SK-N-SH treated with all-trans-retinoic acid at 6 μM for 48 hours (cell line): ENCODE measurements around the gene ARMH1.

ENCODE experiments used
- ATAC-seq: fragments of 200-7000 bp; cut with Tn5 transposase; 3 replicates; pipeline ENCODE4 v1.9.1; 2020; ENCODE audit warnings: mild to moderate bottlenecking, moderate library complexity
- ARNTL ChIP-seq: fragments of 450-650 bp; formaldehyde crosslinking; IDR thresholded peaks from 2 replicates; pipeline ENCODE4 v1.5.0; 2020; ENCODE audit warnings: low read depth, mild to moderate bottlenecking, moderate library complexity, borderline replicate concordance
- CREB5 ChIP-seq: fragments of 250-450 bp; sonication (Bioruptor Pico); IDR thresholded peaks from 2 replicates; pipeline ENCODE4 v1.5.1; 2020; ENCODE audit warnings: low read depth, mild to moderate bottlenecking, moderate library complexity
- CSDC2 ChIP-seq: fragments of 250-450 bp; sonication (Bioruptor Pico); IDR thresholded peaks from 2 replicates; pipeline ENCODE4 v1.5.0; 2020; ENCODE audit warnings: mild to moderate bottlenecking, moderate library complexity
- ESRRG ChIP-seq: fragments of 250-450 bp; sonication (Bioruptor Pico); IDR thresholded peaks from 2 replicates; pipeline ENCODE4 v1.6.1; 2021; ENCODE audit warnings: mild to moderate bottlenecking
- GLIS3 ChIP-seq: fragments of 250-450 bp; sonication (Bioruptor Pico); IDR thresholded peaks from 2 replicates; pipeline ENCODE4 v1.5.0; 2020; ENCODE audit warnings: mild to moderate bottlenecking, moderate library complexity
- ISL1 ChIP-seq: fragments of 250-450 bp; sonication (Bioruptor Pico); IDR thresholded peaks from 2 replicates; pipeline ENCODE4 v2.1.2; 2022; ENCODE audit warnings: mild to moderate bottlenecking, moderate library complexity
- OSR1 ChIP-seq: fragments of 250-450 bp; sonication (Bioruptor Pico); IDR thresholded peaks from 2 replicates; pipeline ENCODE4 v1.8.0; 2022; ENCODE audit warnings: moderate library complexity, mild to moderate bottlenecking, inconsistent platforms
- PATZ1 ChIP-seq: fragments of 250-450 bp; sonication (Bioruptor Pico); IDR thresholded peaks from 2 replicates; pipeline ENCODE4 v1.8.0; 2020; ENCODE audit warnings: mild to moderate bottlenecking, moderate library complexity, borderline replicate concordance
- POU6F1 ChIP-seq: fragments of 250-450 bp; sonication (Bioruptor Pico); IDR thresholded peaks from 2 replicates; pipeline ENCODE4 v1.8.0; 2021; ENCODE audit warnings: low read depth, mild to moderate bottlenecking, moderate library complexity, borderline replicate concordance
- PPARA ChIP-seq: fragments of 250-450 bp; sonication (Bioruptor Pico); IDR thresholded peaks from 2 replicates; pipeline ENCODE4 v1.5.0; 2020; ENCODE audit warnings: mild to moderate bottlenecking, borderline replicate concordance
- RARB ChIP-seq: fragments of 250-450 bp; sonication (Bioruptor Pico); IDR thresholded peaks from 2 replicates; pipeline ENCODE4 v1.8.0; 2021; ENCODE audit warnings: mild to moderate bottlenecking, moderate library complexity
- TCF4 ChIP-seq: fragments of 250-450 bp; sonication (Bioruptor Pico); IDR thresholded peaks from 2 replicates; pipeline ENCODE4 v1.8.0; 2021; ENCODE audit warnings: mild to moderate bottlenecking, moderate library complexity, borderline replicate concordance
- TOX ChIP-seq: fragments of 250-450 bp; sonication (Bioruptor Pico); IDR thresholded peaks from 2 replicates; pipeline ENCODE4 v1.8.0; 2021; ENCODE audit warnings: mild to moderate bottlenecking, moderate library complexity, borderline replicate concordance
- ZC3H10 ChIP-seq: fragments of 250-450 bp; sonication (Bioruptor Pico); IDR thresholded peaks from 2 replicates; pipeline ENCODE4 v1.5.1; 2021; ENCODE audit warnings: mild to moderate bottlenecking, moderate library complexity
- ZFP30 ChIP-seq: fragments of 450-650 bp; formaldehyde crosslinking; IDR thresholded peaks from 2 replicates; pipeline ENCODE4 v1.5.0; 2022; ENCODE audit warnings: mild to moderate bottlenecking, moderate library complexity
- ZNF565 ChIP-seq: fragments of 450-650 bp; formaldehyde crosslinking; conservative IDR thresholded peaks from 2 replicates; pipeline ENCODE4 v1.5.0; 2020; ENCODE audit warnings: low read depth, mild to moderate bottlenecking, moderate library complexity
- ZNF70 ChIP-seq: fragments of 450-650 bp; formaldehyde crosslinking; IDR thresholded peaks from 2 replicates; pipeline ENCODE4 v1.5.0; 2020; ENCODE audit warnings: mild to moderate bottlenecking, moderate library complexity
- TF ChIP-seq, protein P1 (sequence below): fragments of 250-450 bp; sonication (Bioruptor Pico); IDR thresholded peaks from 2 replicates; pipeline ENCODE4 v1.5.1; 2021; ENCODE audit warnings: mild to moderate bottlenecking, moderate library complexity

Gene ARMH1

GRCh38 chr1:44721485-44722361 is 47.2 kb downstream of the ARMH1 start:
- ATAC-seq = peak; percentile 96
- TF ChIP-seq GLIS3 (CRISPR knock-in tag) = peak; percentile 98
- peak; percentile 77; the same call in 1 of the 2 replicates for TF ChIP-seq CREB5 (CRISPR knock-in tag)
- TF ChIP-seq ZC3H10 (CRISPR knock-in tag) = peak; percentile 98
- peak; percentile 98 for TF ChIP-seq PATZ1
- peak; percentile 99 for TF ChIP-seq RARB (CRISPR knock-in tag)
- TF ChIP-seq CSDC2 (CRISPR knock-in tag) = no peak
- no peak for TF ChIP-seq ZNF565 (CRISPR knock-in tag)
- TF ChIP-seq TOX = peak; percentile 99
- peak; percentile 89 for TF ChIP-seq ESRRG (CRISPR knock-in tag)
- TF ChIP-seq, protein P1, sequence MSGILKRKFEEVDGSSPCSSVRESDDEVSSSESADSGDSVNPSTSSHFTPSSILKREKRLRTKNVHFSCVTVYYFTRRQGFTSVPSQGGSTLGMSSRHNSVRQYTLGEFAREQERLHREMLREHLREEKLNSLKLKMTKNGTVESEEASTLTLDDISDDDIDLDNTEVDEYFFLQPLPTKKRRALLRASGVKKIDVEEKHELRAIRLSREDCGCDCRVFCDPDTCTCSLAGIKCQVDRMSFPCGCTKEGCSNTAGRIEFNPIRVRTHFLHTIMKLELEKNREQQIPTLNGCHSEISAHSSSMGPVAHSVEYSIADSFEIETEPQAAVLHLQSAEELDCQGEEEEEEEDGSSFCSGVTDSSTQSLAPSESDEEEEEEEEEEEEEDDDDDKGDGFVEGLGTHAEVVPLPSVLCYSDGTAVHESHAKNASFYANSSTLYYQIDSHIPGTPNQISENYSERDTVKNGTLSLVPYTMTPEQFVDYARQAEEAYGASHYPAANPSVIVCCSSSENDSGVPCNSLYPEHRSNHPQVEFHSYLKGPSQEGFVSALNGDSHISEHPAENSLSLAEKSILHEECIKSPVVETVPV = peak; percentile 94
- TF ChIP-seq POU6F1 (CRISPR knock-in tag) = no peak; the same call in 1 of the 2 replicates
- no peak for TF ChIP-seq ZFP30 (CRISPR knock-in tag)

DNA sequence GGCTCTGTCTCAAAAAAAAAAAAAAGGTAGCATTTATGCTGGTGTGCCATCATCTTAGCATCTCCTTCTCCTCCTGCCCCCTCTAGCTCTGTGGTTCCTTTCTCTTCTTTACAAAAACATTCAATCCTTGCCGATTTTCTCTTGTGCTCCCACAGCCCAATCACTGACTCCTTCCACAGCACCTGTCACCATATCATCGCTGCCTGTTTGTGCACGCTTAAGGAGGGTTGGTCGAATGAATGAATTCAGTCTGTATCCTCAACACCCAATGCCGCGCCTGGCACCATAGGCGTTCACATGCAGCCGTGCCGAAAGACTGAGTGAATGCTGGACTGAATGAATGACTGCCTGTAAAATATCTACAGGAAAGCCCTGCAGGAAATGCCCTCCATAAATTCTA is 48.5 kb downstream of the ARMH1 start:
- TF ChIP-seq ZC3H10 (CRISPR knock-in tag) (no peak), ESRRG (CRISPR knock-in tag) (no peak), ZNF70 (CRISPR knock-in tag) (no peak), PPARA (no peak), TCF4 (CRISPR knock-in tag) (no peak), ISL1 (CRISPR knock-in tag) (no peak), PATZ1 (no peak), ZNF565 (CRISPR knock-in tag) (no peak), ARNTL (no peak), OSR1 (CRISPR knock-in tag) (no peak)
- TF ChIP-seq, protein P1 = no peak
- TF ChIP-seq, all 23 proteins: peak for 0
- ATAC-seq = no peak
